ENCODE results near the gene PTPRN. TPM values are rescaled to one million over a fixed set of nuclear protein-coding genes. Genes with fewer than 3 reads are reported as not detected.
"Not testable (repeated sequence)": the region's sequence is repeated elsewhere in the genome, so short reads cannot be mapped to it uniquely, and the experiment has no call there.

PTPRN gene
- total RNA-seq, 2 donors from 2014 or later, result 0.09 to 6.6 TPM

DNA sequence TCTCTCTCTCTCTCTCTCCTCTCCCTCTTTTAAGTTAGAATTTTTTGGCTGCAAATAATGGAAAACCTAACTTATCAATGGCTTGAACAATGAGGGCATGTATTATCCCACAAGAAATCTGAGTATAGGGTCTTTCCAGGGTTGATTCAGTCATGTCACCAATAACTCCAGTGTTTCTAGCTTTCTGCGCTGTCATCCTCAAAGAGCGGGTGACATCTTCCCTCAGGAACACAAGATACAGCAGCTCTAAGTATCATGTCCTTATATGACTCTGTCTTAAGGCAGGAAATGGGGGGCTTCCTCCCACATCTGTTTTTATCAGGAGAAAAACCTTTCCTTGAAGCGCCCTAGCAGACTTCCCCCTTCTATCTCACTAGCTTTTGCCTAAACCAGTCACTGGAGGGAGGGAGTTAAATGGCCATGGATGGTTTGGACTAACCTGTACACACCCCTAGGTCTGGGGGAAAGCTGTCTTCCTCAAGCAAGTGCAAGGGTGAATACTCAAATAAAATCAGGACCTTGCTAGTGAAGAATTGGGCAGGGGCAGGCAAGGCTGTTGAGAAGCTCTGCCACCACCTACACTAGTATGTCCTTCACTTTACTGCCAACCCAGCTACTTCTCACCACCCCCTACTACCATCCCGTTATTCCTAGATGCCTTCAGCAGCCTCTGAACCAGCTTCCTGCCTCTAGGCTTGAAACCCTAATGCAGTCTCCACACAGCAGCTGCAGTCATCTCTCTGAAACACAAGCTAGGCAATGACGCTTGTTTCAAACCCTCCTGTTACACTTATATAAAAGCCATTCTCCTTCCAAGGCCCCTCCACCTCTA is 48.0 kb downstream of the PTPRN start:
- H3K27me3 ChIP-seq (replicated peaks; ENCODE audit: insufficient read depth), result no peaks in the 10 kb centered on the region
- no peak overlapping the region for H3K27ac ChIP-seq
- TF ChIP-seq POLR2AphosphoS5 (IDR thresholded peaks at IDR 0.05) (no peak), POLR2A (IDR thresholded peaks at IDR 0.05) (no peak)
- TF ChIP-seq, protein P1, sequence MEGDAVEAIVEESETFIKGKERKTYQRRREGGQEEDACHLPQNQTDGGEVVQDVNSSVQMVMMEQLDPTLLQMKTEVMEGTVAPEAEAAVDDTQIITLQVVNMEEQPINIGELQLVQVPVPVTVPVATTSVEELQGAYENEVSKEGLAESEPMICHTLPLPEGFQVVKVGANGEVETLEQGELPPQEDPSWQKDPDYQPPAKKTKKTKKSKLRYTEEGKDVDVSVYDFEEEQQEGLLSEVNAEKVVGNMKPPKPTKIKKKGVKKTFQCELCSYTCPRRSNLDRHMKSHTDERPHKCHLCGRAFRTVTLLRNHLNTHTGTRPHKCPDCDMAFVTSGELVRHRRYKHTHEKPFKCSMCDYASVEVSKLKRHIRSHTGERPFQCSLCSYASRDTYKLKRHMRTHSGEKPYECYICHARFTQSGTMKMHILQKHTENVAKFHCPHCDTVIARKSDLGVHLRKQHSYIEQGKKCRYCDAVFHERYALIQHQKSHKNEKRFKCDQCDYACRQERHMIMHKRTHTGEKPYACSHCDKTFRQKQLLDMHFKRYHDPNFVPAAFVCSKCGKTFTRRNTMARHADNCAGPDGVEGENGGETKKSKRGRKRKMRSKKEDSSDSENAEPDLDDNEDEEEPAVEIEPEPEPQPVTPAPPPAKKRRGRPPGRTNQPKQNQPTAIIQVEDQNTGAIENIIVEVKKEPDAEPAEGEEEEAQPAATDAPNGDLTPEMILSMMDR (IDR thresholded peaks at IDR 0.05), result no peak
- 66% methylated on average over 5 of the region's 5 CpGs for WGBS
- H3K4me3 ChIP-seq, result no peak overlapping the region
- no peak for DNase-seq (ENCODE audit: low spot score)
- intact Hi-C loops (cut with DNase I), result no loop called here
- no peaks in the 10 kb centered on the region for H3K4me1 ChIP-seq (replicated peaks)
- no peaks in the 10 kb centered on the region for H3K9me3 ChIP-seq
- H3K36me3 ChIP-seq, result no peaks in the 10 kb centered on the region

DNA sequence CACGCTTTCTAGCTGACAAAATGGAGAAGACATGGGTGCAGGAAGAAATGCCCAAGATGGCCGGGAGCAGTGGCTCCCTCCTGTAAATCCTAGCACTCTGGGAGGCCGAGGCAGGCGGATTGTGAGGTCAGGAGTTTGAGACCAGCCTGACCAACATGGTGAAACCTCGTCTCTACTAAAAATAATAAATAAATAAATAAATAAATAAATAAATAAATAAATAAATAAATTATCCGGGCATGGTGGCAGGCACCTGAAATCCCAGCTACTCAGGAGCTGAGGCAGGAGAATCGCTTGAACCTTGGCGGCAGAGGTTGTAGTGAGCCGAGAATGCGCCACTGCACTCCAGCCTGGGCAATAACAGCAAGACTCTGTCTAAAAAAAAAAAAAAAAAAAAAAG is 50.3 kb downstream of the PTPRN start:
- H3K4me3 ChIP-seq; H3K27ac ChIP-seq; H3K9me3 ChIP-seq; H3K27me3 ChIP-seq (replicated peaks; ENCODE audit: insufficient read depth); DNase-seq (ENCODE audit: low spot score); H3K4me1 ChIP-seq (replicated peaks); H3K36me3 ChIP-seq; intact Hi-C loops (cut with DNase I): not testable (repeated sequence)
- 93% methylated on average over 10 of the region's 10 CpGs for WGBS

DNA sequence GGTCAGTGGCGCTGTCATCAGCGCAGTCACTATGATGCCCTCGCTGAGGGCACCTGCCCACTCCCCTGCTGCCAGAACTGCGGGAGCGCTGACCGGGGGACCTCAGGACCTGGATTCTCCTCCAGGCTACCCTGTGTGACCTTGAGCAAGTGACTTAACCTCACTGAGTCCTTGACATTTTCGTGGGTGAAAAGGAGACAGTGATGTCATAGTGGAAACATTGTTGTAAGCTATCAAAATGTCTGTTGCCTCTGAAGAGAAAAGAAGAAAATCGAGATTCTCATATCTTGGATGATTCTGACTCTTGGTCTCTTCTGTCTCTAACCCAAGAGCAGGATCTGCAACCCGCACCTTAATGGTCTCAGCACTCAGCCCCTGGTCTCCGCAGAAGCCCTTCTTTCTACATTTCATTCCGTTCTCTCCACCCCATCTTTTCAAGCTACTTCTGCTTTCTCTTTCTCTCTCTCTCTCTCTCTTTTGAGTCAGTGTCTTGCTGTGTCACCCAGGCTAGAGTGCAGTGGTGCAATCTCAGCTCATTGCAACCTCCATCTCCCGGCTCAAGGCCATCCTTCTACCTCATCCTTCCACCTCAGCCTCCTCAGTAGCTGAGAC is 54.5 kb downstream of the PTPRN start:
- TF ChIP-seq POLR2AphosphoS5 (IDR thresholded peaks at IDR 0.05) (no peak), POLR2A (IDR thresholded peaks at IDR 0.05) (no peak)
- TF ChIP-seq, protein P1 (IDR thresholded peaks at IDR 0.05), result no peak
- Histone ChIP-seq H3K27me3 (replicated peaks; ENCODE audit: insufficient read depth) (no peaks in the 10 kb centered on the region), H3K9me3 (no peaks in the 10 kb centered on the region), H3K36me3 (no peaks in the 10 kb centered on the region), H3K27ac (peak overlapping the region; percentile 84 to 94), H3K4me1 (replicated peaks) (peaks cover 14% of the 10 kb centered on the region), H3K4me3 (peak overlapping the region; percentile 64 to 67)
- 28% methylated on average over 10 of the region's 12 CpGs for WGBS
- no peak for DNase-seq (ENCODE audit: low spot score)
- intact Hi-C loops (cut with DNase I), result no loop called here

DNA sequence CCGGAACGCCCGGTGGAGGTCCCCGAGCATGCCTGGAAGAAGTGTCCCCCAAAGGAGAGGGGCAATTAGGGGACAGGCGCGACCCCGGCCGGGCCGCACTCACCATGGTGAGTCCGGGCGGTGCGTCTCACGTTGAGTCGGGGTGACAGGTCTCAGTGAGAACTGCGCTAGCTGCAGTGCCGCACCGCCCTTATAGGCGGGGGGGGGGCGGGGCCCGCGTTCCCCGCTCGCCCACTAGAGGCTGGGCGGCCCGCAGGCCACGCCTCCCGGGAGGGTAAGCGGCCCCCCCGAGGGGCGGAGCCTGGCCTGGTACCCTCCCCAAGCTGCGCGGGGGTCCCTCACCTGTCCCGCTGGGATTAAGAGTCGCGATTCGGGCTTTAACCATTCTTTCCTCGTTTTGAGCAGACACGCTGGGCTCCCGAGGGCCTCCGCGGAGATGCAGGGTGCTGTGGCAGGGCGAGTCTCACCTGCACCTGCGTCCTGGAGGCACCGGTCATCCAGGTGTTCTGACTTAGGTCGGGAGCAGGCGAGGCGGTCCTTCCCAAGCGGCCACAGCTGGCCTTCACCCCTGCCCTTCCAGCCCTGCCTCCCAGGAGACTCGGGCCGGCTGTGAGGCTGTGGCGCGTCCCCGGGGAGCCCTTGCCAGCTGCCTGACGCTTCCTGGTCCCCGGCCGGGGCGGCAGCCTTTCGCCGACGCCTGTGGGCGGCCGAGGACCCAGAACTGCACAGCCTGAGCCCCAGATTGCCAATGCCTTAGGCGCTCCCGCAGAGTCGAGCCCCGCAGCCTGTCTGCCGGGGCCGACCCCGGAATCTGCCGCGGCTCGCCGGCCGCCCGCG is 55.2 kb downstream of the PTPRN start, which contains the start of gene TUBA4A:
Gene TUBA4A, minus strand, starts transcription at position 166 of the 837 bp plus-strand sequence. Its CDS starts 60 bp downstream, at position 106.
- WGBS, result under 1% methylated on average over 60 of the region's 76 CpGs
- Histone ChIP-seq H3K36me3 (no peaks in the 10 kb centered on the region), H3K27ac (peak within 1 kb of the TSS; percentile 84 to 94), H3K9me3 (no peaks in the 10 kb centered on the region), H3K4me1 (replicated peaks) (peaks cover 20% of the 10 kb centered on the region), H3K4me3 (peak within 1 kb of the TSS; percentile 64 to 67), H3K27me3 (replicated peaks; ENCODE audit: insufficient read depth) (no peaks in the 10 kb centered on the region)
- intact Hi-C loops (cut with DNase I), result no loop called here
- DNase-seq (ENCODE audit: low spot score), result peak; percentile 91
- TF ChIP-seq, protein P1 (IDR thresholded peaks at IDR 0.05), result peak; percentile 17 to 81 (median 44)
- TF ChIP-seq POLR2AphosphoS5 (IDR thresholded peaks at IDR 0.05), result peak; percentile 98
- TF ChIP-seq POLR2A (IDR thresholded peaks at IDR 0.05), result peak; percentile 100

Data from prostate gland (tissue), 2 donors.